Endothelial cell of umbilical vein (primary cell): ENCODE data around the gene CIRBP. TPM values are rescaled to one million over a fixed set of nuclear protein-coding genes. Genes with fewer than 3 reads are reported as not detected.

Source experiments
- BruUV-seq: library from RNA; stranded (reverse); fragments of 400-500 nt; replicated peaks from 2 replicates; lab custom pipeline; 2021; lab: Mats Ljungman, UMichigan
- CTCF ChIA-PET: fragments of 300-600, 350-600 bp; sonication (Branson Sonifier 250); formaldehyde crosslinking; loops from one replicate; lab custom pipeline; 2021; ENCODE audit warnings: antibody characterized with exemption, inconsistent platforms; lab: Charles Lee
- POLR2A ChIA-PET: fragments of 300-600, 350-600 bp; sonication (Branson Sonifier 250); formaldehyde crosslinking; loops from one replicate; lab custom pipeline; 2021; ENCODE audit warnings: antibody characterized with exemption, inconsistent platforms; lab: Charles Lee
- DNase-seq: peaks from one replicate; pipeline ENCODE4 v3.0.0-alpha.2; 2011; ENCODE audit warnings: low read depth, low spot score
- FAIRE-seq: peaks from 2 replicates; lab custom pipeline; 2011; peaks lifted over from hg19 to GRCh38; lab: Jason Lieb, UNC
- H2AFZ ChIP-seq: 2 replicates; pipeline ENCODE4 v1.6.0; 2012; ENCODE audit warnings: low read depth, low read length, control low read depth, inconsistent platforms
- H3K27ac ChIP-seq: 2 replicates; pipeline ENCODE4 v1.5.1; 2011; ENCODE audit warnings: low read depth, mild to moderate bottlenecking, control low read depth, low read length, moderate library complexity; ENCODE audit not compliant: insufficient read depth
- H3K27me3 ChIP-seq, 2 experiments: 2 replicates each; pipeline versions ENCODE4 v1.6.0 to v1.6.1; 2011; ENCODE audit warnings: low read length in 2 of 2, mixed read lengths in 1 of 2; ENCODE audit not compliant: control insufficient read depth in 2 of 2, insufficient read depth in 2 of 2
- H3K36me3 ChIP-seq, 2 experiments: 2 replicates in 1 of 2; 3 replicates in 1 of 2; pipeline ENCODE4 v1.5.1; 2011; ENCODE audit warnings: low read length in 2 of 2, mild to moderate bottlenecking in 1 of 2, moderate library complexity in 1 of 2; ENCODE audit not compliant: control insufficient read depth in 2 of 2, insufficient read depth in 2 of 2; ENCODE audit errors: extremely low read depth in 1 of 2
- H3K4me1 ChIP-seq: 3 replicates; pipeline ENCODE4 v1.5.1; 2011; ENCODE audit warnings: mild to moderate bottlenecking, low read length; ENCODE audit not compliant: control insufficient read depth, insufficient read depth; ENCODE audit errors: extremely low read depth
- H3K4me2 ChIP-seq: 2 replicates; pipeline ENCODE4 v1.6.1; 2011; ENCODE audit warnings: low read length, control low read depth, mixed read lengths; ENCODE audit not compliant: insufficient read depth
- H3K4me3 ChIP-seq, 3 experiments: fragments of 200-600 bp in 1 of 3; sonication (generic), shearing (Covaris generic) in 1 of 3; replicated peaks in 1 of 3; 2 replicates each; pipeline ENCODE4 v1.5.1; 2011 to 2016; ENCODE audit warnings: control low read depth in 3 of 3, low read length in 3 of 3, mild to moderate bottlenecking in 2 of 3, inconsistent platforms in 1 of 3, low read depth in 1 of 3, moderate library complexity in 1 of 3; ENCODE audit not compliant: insufficient read depth in 1 of 3
- H3K79me2 ChIP-seq: 2 replicates; pipeline ENCODE4 v1.6.0; 2012; ENCODE audit warnings: low read length, inconsistent platforms; ENCODE audit not compliant: control insufficient read depth, insufficient read depth
- H3K9ac ChIP-seq: replicated peaks from 2 replicates; pipeline ENCODE3; 2011; ENCODE audit warnings: low read length, control low read depth; ENCODE audit not compliant: insufficient read depth; ENCODE audit errors: extremely low read depth
- H3K9me1 ChIP-seq: replicated peaks from 3 replicates; pipeline ENCODE4 v1.6.0; 2011; ENCODE audit warnings: mild to moderate bottlenecking, low read length; ENCODE audit not compliant: control insufficient read depth, insufficient read depth; ENCODE audit errors: extremely low read depth
- H3K9me3 ChIP-seq: replicated peaks from 2 replicates; pipeline ENCODE4 v1.5.1; 2012; ENCODE audit warnings: low read length, inconsistent platforms; ENCODE audit not compliant: control insufficient read depth, insufficient read depth
- H4K20me1 ChIP-seq: replicated peaks from 2 replicates; pipeline ENCODE3; 2011; ENCODE audit warnings: mild to moderate bottlenecking, low read length; ENCODE audit not compliant: control insufficient read depth, insufficient read depth; ENCODE audit errors: extremely low read depth
- CTCF ChIP-seq, 2 donors: IDR thresholded peaks; 1 replicate in 1 of 2; 2 replicates in 1 of 2; pipeline ENCODE4 v1.5.1; 2011; ENCODE audit warnings: low read length in 2 of 2, mild to moderate bottlenecking in 2 of 2, moderate library complexity in 2 of 2, control low read depth in 1 of 2, inconsistent platforms in 1 of 2, low read depth in 1 of 2; ENCODE audit not compliant: insufficient read depth in 1 of 2; ENCODE audit errors: extremely low read depth in 1 of 2
- GATA2 ChIP-seq: IDR thresholded peaks from 2 replicates; pipeline ENCODE4 v1.7.0; 2011; ENCODE audit warnings: low read depth, mild to moderate bottlenecking, moderate library complexity, mixed read lengths, low read length; ENCODE audit not compliant: insufficient read length, insufficient read depth
- JUN ChIP-seq: IDR thresholded peaks from 2 replicates; pipeline ENCODE4 v1.6.1; 2011; ENCODE audit warnings: borderline replicate concordance, low read depth; ENCODE audit not compliant: insufficient read length, insufficient read depth
- MAX ChIP-seq: IDR thresholded peaks from 2 replicates; pipeline ENCODE4 v1.6.1; 2011; ENCODE audit not compliant: insufficient read depth, insufficient read length
- MYC ChIP-seq: IDR thresholded peaks from one replicate; pipeline ENCODE4 v1.6.1; 2011; ENCODE audit warnings: mild to moderate bottlenecking, low read depth, low read length
- POLR2AphosphoS5 ChIP-seq: IDR thresholded peaks from 2 replicates; pipeline ENCODE4 v1.6.1; 2012; ENCODE audit warnings: low read depth, mild to moderate bottlenecking, control low read depth, low read length, moderate library complexity; ENCODE audit not compliant: insufficient read depth
- dilution Hi-C: fragments of 300-500 bp; cut with MboI; formaldehyde crosslinking; loops from one replicate; pipeline ENCODE4 v1.15.0; 2019; ENCODE audit warnings: low sequenced_read_pairs; ENCODE audit not compliant: extremely low pct_ligation_motif_present
- intact Hi-C: fragments of 100-400 bp; cut with micrococcal nuclease; formaldehyde crosslinking; loops from one replicate; pipeline ENCODE4 v1.10.0; 2022
- polyA plus RNA-seq, 4 experiments: library from polyadenylated mRNA; depleted of rRNA in 3 of 4; stranded (reverse) in 3 of 4; unstranded in 1 of 4; fragments of >200 nt; gene quantifications; 2 replicates each; pipeline versions ENCODE4 v1.2.1 to v1.2.3, GENCODE V29; 2011 to 2012; ENCODE audit warnings: missing spikeins in 1 of 4
- total RNA-seq: library from RNA; stranded (reverse); gene quantifications from 2 replicates; pipeline ENCODE4 v1.2.3, GENCODE V29; 2021

Gene CIRBP
- total and polyA plus RNA-seq, 2 donors (not counting 3 experiments of a cell fraction or from before 2014, with no cell fraction given), result 225 to 439 TPM

- FAIRE-seq (no peak), DNase-seq (no peak)
- Histone ChIP-seq H3K27ac (no peak overlapping the region), H3K27me3 (no peaks in the 10 kb centered on the region), H4K20me1 (no peaks in the 10 kb centered on the region), H3K36me3 (peaks cover 13 to 26% of the 10 kb centered on the region in 2 experiments), H2AFZ (no peak overlapping the region), H3K9me3 (no peaks in the 10 kb centered on the region), H3K9me1 (no peaks in the 10 kb centered on the region), H3K4me1 (peaks cover 38% of the 10 kb centered on the region), H3K4me3 (no peak overlapping the region), H3K79me2 (peaks cover 37% of the 10 kb centered on the region), H3K9ac (no peak overlapping the region), H3K4me2 (no peak overlapping the region)
- ChIA-PET POLR2A (interaction anchor here (0.6 to 1.5 kb wide), 27 partner anchors 9 to 375 kb away, joined by 3 to 87 read pairs (median 4); partner anchors contain the start of genes ATP5F1D, CBARP, REEP6 and RNU6-9), CTCF (interaction anchor here (0.6 to 7.2 kb wide), 5 partner anchors 15 to 155 kb away, joined by 3 to 1001 read pairs (median 3); partner anchors contain the start of gene ATP5F1D)
- intact Hi-C loops (no loop called here), dilution Hi-C loops (no loop called here)
- TF ChIP-seq MYC (no peak), CTCF (IDR thresholded peaks at IDR 0.05; ENCODE audit: extremely low read depth in 1 of 2, insufficient read depth in 1 of 2, low read depth in 1 of 2, low read length in 2 of 2) (no peak), MAX (no peak), JUN (no peak), POLR2AphosphoS5 (no peak), GATA2 (no peak)
- BruUV-seq, result no TSS peak
These were observed 687 bp upstream of the CIRBP start for GRCh38 chr19:1268226-1269064.
